Mononuclear cell (primary cell): ENCODE results near the gene DENND5A. TPM values are rescaled to one million over a fixed set of nuclear protein-coding genes. Genes with fewer than 3 reads are reported as not detected.
"Not testable (repeated sequence)": the region's sequence is repeated elsewhere in the genome, so short reads cannot be mapped to it uniquely, and the experiment has no call there.

Source experiments
- H3K27me3 ChIP-seq: 2 replicates; pipeline ENCODE4 v1.6.0; 2011; ENCODE audit warnings: low read length, control low read depth; ENCODE audit not compliant: insufficient read depth
- H3K4me1 ChIP-seq: 2 replicates; pipeline ENCODE4 v1.5.1; 2011; ENCODE audit warnings: mild to moderate bottlenecking, low read length, control low read depth; ENCODE audit not compliant: insufficient read depth
- H3K4me3 ChIP-seq: 2 replicates; pipeline ENCODE4 v1.5.1; 2011; ENCODE audit warnings: mild to moderate bottlenecking, low read length, moderate library complexity
- H3K9me3 ChIP-seq: 2 replicates; pipeline ENCODE4 v1.5.1; 2011; ENCODE audit warnings: low read depth, mild to moderate bottlenecking, control low read depth, low read length
- total RNA-seq: library from RNA; depleted of rRNA; stranded (reverse); fragments of >200 nt; gene quantifications from one replicate; pipeline ENCODE4 v1.2.3, GENCODE V29; 2012

Gene DENND5A
- total RNA-seq, 1 donor, result 284 TPM

GRCh38 chr11:9132203-9132878, 132.8 kb downstream of the DENND5A start:
- Histone ChIP-seq H3K9me3 (no peaks in the 10 kb centered on the region), H3K4me1 (no peaks in the 10 kb centered on the region), H3K4me3 (no peak overlapping the region), H3K27me3 (no peaks in the 10 kb centered on the region)

DNA sequence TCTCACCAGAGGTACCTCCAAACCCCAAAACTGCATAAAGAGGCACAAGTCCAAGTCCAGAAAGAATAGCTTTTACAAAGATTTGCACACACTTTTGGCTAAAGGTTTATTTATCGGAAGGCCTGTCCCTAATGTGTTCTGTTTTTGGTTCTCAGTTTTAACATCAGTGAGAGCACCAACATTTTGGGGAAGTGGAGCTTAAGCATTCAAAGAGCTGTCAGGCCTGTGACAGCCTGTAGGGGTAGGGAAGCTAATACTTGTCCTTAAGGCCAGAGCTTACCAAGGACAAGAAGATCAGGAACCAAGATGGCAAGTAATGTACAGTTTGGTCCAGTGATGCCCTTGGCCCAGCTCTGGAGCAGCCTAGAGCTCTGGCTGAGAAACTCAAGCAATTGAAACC, 134.9 kb downstream of the DENND5A start:
- H3K4me1 ChIP-seq, result no peaks in the 10 kb centered on the region
- H3K27me3 ChIP-seq, result no peaks in the 10 kb centered on the region
- no peak overlapping the region for H3K4me3 ChIP-seq
- no peaks in the 10 kb centered on the region for H3K9me3 ChIP-seq

- no peak overlapping the region for H3K4me3 ChIP-seq
- H3K4me1 ChIP-seq, result no peaks in the 10 kb centered on the region
- no peaks in the 10 kb centered on the region for H3K27me3 ChIP-seq
- H3K9me3 ChIP-seq, result no peaks in the 10 kb centered on the region
Measured at GRCh38 chr11:9126636-9127035, 138.5 kb downstream of the DENND5A start.

DNA sequence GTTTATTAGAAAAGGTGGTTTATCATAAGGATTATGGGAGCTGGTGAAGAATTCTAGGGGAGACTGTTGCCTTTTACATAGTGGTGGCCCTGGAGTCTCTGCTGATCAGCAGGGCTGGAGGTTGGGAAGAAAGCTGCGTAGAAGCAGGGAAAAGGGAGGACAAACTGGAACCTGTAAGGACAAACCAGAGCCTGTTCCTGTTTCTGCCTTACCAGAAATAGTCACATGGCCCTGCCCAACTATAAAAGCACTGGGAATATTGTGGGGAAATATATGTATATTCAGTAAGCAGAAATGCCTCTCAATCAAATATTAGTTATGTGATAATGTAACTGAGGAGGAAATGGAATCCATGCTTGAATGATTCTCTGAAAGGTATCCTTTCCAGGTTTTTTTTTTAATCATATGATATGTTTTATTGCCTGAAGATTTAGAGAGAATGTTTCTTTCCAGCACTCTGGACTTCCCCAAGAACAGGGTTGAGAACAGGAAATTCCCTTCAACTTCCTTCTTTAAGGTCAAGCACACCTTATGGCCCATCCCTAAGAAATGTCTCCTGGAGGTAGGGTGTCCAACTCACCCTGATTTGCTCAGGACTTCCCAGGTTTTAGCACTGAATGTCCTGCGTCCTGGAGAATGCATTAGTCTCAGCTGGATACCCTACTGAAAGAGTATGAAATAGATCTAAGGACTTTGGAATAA, 139.8 kb downstream of the DENND5A start:
- H3K27me3 ChIP-seq, result no peaks in the 10 kb centered on the region
- no peaks in the 10 kb centered on the region for H3K4me1 ChIP-seq
- H3K9me3 ChIP-seq, result no peaks in the 10 kb centered on the region
- no peak overlapping the region for H3K4me3 ChIP-seq

GRCh38 chr11:9123595-9124304, 141.4 kb downstream of the DENND5A start:
- H3K9me3 ChIP-seq, result no peaks in the 10 kb centered on the region
- no peaks in the 10 kb centered on the region for H3K4me1 ChIP-seq
- H3K27me3 ChIP-seq, result no peaks in the 10 kb centered on the region
- no peak overlapping the region for H3K4me3 ChIP-seq

- no peak overlapping the region for H3K4me3 ChIP-seq
Measured at GRCh38 chr11:9121469-9121796, 143.7 kb downstream of the DENND5A start.

GRCh38 chr11:9120664-9121468, 144.3 kb downstream of the DENND5A start:
- H3K4me3 ChIP-seq, result no peak overlapping the region
- H3K9me3 ChIP-seq, result no peaks in the 10 kb centered on the region
- no peaks in the 10 kb centered on the region for H3K27me3 ChIP-seq
- H3K4me1 ChIP-seq, result no peaks in the 10 kb centered on the region

More at GRCh38 chr11:9121469-9121796, 143.7 kb downstream of the DENND5A start:
- Histone ChIP-seq H3K27me3 (no peaks in the 10 kb centered on the region), H3K9me3 (no peaks in the 10 kb centered on the region), H3K4me1 (no peaks in the 10 kb centered on the region)

GRCh38 chr11:9118277-9118676, 146.9 kb downstream of the DENND5A start:
- Histone ChIP-seq H3K9me3 (no peaks in the 10 kb centered on the region), H3K27me3 (no peaks in the 10 kb centered on the region), H3K4me1 (no peaks in the 10 kb centered on the region), H3K4me3 (no peak overlapping the region)

- H3K9me3 ChIP-seq, result peaks cover 8% of the 10 kb centered on the region
- H3K4me3 ChIP-seq, result no peak overlapping the region
- no peaks in the 10 kb centered on the region for H3K4me1 ChIP-seq
- no peaks in the 10 kb centered on the region for H3K27me3 ChIP-seq
Measured at GRCh38 chr11:9112075-9112474, 153.1 kb downstream of the DENND5A start.

DNA sequence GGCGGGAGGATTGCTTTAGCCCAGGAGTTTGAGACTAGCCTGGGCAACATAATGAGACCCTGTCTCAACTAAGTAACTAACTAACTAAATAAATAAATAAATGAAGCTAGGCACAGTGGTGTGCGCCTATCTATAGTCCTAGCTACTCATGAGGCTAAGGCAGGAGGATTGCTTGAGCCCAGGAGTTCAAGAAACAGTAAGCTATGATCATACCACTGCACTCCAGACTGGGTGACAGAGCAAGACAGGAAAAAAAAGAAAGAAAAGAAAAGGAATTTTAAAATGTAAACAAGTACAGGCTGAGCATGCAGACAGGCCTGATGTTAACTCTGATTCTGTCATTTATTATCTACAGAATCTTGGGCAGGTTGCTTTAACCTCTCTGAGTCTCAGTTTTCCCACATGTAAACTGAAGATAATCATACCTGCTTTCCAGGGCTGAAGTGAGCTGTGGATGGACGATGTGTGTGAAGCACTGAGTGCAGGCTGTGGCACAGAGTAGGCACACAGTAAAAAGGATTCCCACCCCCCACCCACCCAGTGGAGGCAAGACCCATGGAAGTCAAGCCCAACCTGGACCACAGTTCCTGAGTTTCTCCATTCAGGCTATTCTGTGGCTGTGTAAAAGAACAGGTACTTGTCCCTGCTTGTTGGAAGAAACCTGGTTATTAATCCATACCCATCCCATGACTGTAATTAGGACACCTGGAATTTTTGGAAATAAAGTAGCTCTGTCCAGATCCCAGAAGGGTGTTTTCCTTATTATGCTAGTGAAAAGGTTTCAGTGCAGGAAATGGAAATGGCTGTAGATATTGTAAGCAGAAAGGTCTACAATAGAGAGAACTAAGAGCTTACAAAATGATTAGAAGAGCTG, 155.1 kb downstream of the DENND5A start:
- Histone ChIP-seq H3K4me3 (no peak overlapping the region), H3K4me1 (no peaks in the 10 kb centered on the region), H3K9me3 (peaks cover 8% of the 10 kb centered on the region), H3K27me3 (no peaks in the 10 kb centered on the region)

- H3K27me3 ChIP-seq, result no peaks in the 10 kb centered on the region
- H3K4me1 ChIP-seq, result no peaks in the 10 kb centered on the region
- H3K9me3 ChIP-seq, result no peaks in the 10 kb centered on the region
- no peak overlapping the region for H3K4me3 ChIP-seq
Measured at GRCh38 chr11:9104580-9104979, 160.6 kb downstream of the DENND5A start.

GRCh38 chr11:9103542-9104276, 161.4 kb downstream of the DENND5A start:
- no peaks in the 10 kb centered on the region for H3K27me3 ChIP-seq
- no peaks in the 10 kb centered on the region for H3K4me1 ChIP-seq
- no peaks in the 10 kb centered on the region for H3K9me3 ChIP-seq
- no peak overlapping the region for H3K4me3 ChIP-seq

DNA sequence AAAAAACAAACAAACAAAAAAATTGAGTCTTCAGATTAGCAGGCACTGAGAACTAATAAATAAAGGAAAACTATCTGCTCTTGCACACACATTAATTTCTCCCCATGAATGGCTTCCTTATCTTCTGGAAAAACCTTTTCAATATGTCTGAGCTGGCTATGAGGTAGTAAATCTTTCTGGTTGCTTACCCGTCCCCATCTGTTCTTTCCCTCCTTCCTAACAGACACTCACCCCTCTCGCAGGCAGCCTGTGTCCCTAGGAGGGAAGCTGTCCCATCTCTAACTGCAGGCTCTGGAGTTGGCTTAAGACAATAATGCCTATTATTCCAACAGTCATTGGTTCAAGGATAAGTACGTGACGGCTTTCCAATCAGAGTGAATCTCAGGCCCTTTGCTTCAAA, 165.5 kb downstream of the DENND5A start:
- H3K9me3 ChIP-seq, result no peaks in the 10 kb centered on the region
- no peak overlapping the region for H3K4me3 ChIP-seq
- H3K27me3 ChIP-seq, result no peaks in the 10 kb centered on the region
- no peaks in the 10 kb centered on the region for H3K4me1 ChIP-seq

GRCh38 chr11:9098455-9098854, 166.7 kb downstream of the DENND5A start:
- H3K9me3 ChIP-seq, result not testable (repeated sequence)

More at GRCh38 chr11:9098455-9098854, 166.7 kb downstream of the DENND5A start:
- not testable (repeated sequence) for H3K4me3 ChIP-seq, H3K27me3 ChIP-seq, H3K4me1 ChIP-seq
